Hepatocyte (in vitro differentiated cells): ENCODE data around the gene AURKA.

Experiments used
- EZH2 ChIP-seq: fragments of 200-600 bp; sonication (generic); IDR thresholded peaks from 2 replicates; pipeline ENCODE4 v1.6.1; 2016; ENCODE audit warnings: antibody characterized with exemption, mild to moderate bottlenecking, borderline replicate concordance
- EZH2phosphoT487 ChIP-seq: fragments of 200-600 bp; sonication (generic); IDR thresholded peaks from one replicate; pipeline ENCODE4 v1.6.1; 2018; ENCODE audit warnings: antibody characterized with exemption, mild to moderate bottlenecking, low read depth, moderate library complexity; ENCODE audit not compliant: unreplicated experiment, severe bottlenecking
- TF ChIP-seq, protein P1 (sequence below): fragments of 200-600 bp; sonication (generic); IDR thresholded peaks from 2 replicates; pipeline ENCODE4 v1.5.1; 2016; ENCODE audit warnings: antibody characterized with exemption, mild to moderate bottlenecking; ENCODE audit not compliant: poor library complexity

DNA sequence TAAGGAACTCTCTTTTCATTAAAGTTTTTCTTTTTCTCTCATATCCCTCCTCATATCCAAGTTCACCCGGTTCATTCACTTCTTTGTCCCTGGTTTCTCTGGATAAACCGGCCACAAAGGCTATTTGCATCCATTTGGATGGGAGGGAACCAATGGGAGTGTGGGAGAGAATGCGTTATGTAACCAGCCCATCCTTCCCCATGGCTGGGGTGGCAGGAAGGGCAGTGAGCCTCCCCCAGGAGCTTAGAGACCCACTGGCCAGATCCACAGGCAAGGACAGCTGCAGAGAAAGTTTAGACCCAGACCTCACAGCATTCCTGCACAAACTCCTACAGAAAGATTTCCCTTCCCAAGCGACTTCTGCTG is 30.8 kb upstream of the AURKA start:
- TF ChIP-seq, protein P1, sequence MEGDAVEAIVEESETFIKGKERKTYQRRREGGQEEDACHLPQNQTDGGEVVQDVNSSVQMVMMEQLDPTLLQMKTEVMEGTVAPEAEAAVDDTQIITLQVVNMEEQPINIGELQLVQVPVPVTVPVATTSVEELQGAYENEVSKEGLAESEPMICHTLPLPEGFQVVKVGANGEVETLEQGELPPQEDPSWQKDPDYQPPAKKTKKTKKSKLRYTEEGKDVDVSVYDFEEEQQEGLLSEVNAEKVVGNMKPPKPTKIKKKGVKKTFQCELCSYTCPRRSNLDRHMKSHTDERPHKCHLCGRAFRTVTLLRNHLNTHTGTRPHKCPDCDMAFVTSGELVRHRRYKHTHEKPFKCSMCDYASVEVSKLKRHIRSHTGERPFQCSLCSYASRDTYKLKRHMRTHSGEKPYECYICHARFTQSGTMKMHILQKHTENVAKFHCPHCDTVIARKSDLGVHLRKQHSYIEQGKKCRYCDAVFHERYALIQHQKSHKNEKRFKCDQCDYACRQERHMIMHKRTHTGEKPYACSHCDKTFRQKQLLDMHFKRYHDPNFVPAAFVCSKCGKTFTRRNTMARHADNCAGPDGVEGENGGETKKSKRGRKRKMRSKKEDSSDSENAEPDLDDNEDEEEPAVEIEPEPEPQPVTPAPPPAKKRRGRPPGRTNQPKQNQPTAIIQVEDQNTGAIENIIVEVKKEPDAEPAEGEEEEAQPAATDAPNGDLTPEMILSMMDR, result no peak
- TF ChIP-seq EZH2phosphoT487 (no peak), EZH2 (no peak)
